Fibroblast of lung (primary cell): Measurements from ENCODE around the gene C16orf96.

Experiments used
- EZH2 ChIP-seq: IDR thresholded peaks from 2 replicates; pipeline ENCODE4 v1.5.1; 2012; ENCODE audit warnings: low read length, control low read depth, mild to moderate bottlenecking; ENCODE audit errors: missing control alignments
- TF ChIP-seq, protein P1 (sequence below), 2 donors: IDR thresholded peaks in 1 of 2; conservative IDR thresholded peaks in 1 of 2; 1 replicate in 1 of 2; 2 replicates in 1 of 2; pipeline ENCODE4 v1.5.1; 2011 to 2012; ENCODE audit warnings: low read length in 2 of 2, control low read depth in 1 of 2, inconsistent platforms in 1 of 2, low read depth in 1 of 2, mild to moderate bottlenecking in 1 of 2

DNA sequence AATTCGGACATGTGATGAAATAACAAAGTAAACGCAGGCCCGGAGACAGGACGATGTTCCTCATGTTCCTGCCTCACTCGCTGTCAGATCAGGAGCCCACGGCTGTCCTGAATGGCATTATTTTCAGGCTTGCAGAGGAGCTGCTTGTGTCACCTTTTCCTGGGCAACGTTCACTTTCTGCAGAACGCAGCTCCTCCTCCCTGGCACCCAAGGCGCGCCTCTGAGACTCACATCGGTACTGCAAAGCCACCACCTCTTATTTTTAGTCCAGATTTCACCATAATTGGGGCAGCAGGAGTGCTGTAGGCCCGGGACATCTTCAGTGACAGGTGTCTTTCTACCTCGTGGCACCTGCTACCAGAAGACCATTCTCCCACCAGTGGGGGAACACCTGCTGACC, 8.0 kb upstream of the C16orf96 start:
- TF ChIP-seq, protein P1, sequence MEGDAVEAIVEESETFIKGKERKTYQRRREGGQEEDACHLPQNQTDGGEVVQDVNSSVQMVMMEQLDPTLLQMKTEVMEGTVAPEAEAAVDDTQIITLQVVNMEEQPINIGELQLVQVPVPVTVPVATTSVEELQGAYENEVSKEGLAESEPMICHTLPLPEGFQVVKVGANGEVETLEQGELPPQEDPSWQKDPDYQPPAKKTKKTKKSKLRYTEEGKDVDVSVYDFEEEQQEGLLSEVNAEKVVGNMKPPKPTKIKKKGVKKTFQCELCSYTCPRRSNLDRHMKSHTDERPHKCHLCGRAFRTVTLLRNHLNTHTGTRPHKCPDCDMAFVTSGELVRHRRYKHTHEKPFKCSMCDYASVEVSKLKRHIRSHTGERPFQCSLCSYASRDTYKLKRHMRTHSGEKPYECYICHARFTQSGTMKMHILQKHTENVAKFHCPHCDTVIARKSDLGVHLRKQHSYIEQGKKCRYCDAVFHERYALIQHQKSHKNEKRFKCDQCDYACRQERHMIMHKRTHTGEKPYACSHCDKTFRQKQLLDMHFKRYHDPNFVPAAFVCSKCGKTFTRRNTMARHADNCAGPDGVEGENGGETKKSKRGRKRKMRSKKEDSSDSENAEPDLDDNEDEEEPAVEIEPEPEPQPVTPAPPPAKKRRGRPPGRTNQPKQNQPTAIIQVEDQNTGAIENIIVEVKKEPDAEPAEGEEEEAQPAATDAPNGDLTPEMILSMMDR (conservative IDR thresholded peaks at IDR 0.05 in 1 of 2, IDR thresholded peaks at IDR 0.05 in 1 of 2; ENCODE audit: low read depth in 1 of 2, low read length in 2 of 2) = no peak
- no peak for TF ChIP-seq EZH2
